ENCODE results near the gene IGFBP3. TPM values are rescaled to one million over a fixed set of nuclear protein-coding genes. Genes with fewer than 3 reads are reported as not detected.

IGFBP3 gene
- total RNA-seq, 1 experiment from 2014 or later, result 237 TPM

- ChIA-PET POLR2A (ENCODE audit: unreplicated experiment) (no interaction called here), CTCF (interaction anchor here (0.9 to 1.2 kb wide), 2 partner anchors 29 to 1328 kb away, joined by 3 to 5 read pairs; no protein-coding TSS in a partner anchor)
- Histone ChIP-seq H3K9me3 (ENCODE audit: insufficient read depth, low read depth) (no peaks in the 10 kb centered on the region), H3K27ac (no peak overlapping the region), H3K36me3 (ENCODE audit: low read depth) (no peaks in the 10 kb centered on the region), H3F3A (ENCODE audit: insufficient read depth, low read depth) (peaks cover 19% of the 10 kb centered on the region), H2AFZ (no peak overlapping the region), H3K4me3 (no peak overlapping the region), H3K9me2 (ENCODE audit: insufficient read depth) (no peaks in the 10 kb centered on the region), H3K4me1 (replicated peaks; ENCODE audit: insufficient read depth) (peaks cover 37% of the 10 kb centered on the region), H3K27me3 (ENCODE audit: insufficient read depth, low read depth) (no peaks in the 10 kb centered on the region), H3K79me2 (ENCODE audit: low read depth) (peaks cover 17% of the 10 kb centered on the region), H4K20me1 (ENCODE audit: insufficient read depth) (no peaks in the 10 kb centered on the region), H3K4me2 (no peak overlapping the region)
- TF ChIP-seq EZH2 (IDR thresholded peaks at IDR 0.05; ENCODE audit: low read depth), result no peak
- TF ChIP-seq CTCF (conservative IDR thresholded peaks at IDR 0.05), result no peak
- BruUV-seq (replicated peaks), result no TSS peak
- DNase-seq, result no peak
- intact Hi-C loops (cut with micrococcal nuclease; ENCODE audit: unreplicated experiment), result loop anchor here (2.0 to 5.0 kb wide), 2 partner anchors 32 to 1362 kb away; no protein-coding TSS in a partner anchor
These were observed 30.8 kb downstream of the IGFBP3 start for GRCh38 chr7:45890125-45890901.

- peaks cover 27% of the 10 kb centered on the region for H3F3A ChIP-seq (ENCODE audit: insufficient read depth, low read depth)
- H3K4me3 ChIP-seq, result peak overlapping the region; percentile 73; the same call in 1 of the 2 replicates
- DNase-seq, result peak in 1 of 2 experiments; percentile 38
- H3K4me2 ChIP-seq, result peak overlapping the region; percentile 92
- CTCF ChIA-PET, result interaction anchor here (0.5 to 0.6 kb wide), 2 partner anchors 28 to 701 kb away, joined by 3 to 4 read pairs; no protein-coding TSS in a partner anchor
- H3K36me3 ChIP-seq (ENCODE audit: low read depth), result no peaks in the 10 kb centered on the region
- H2AFZ ChIP-seq, result peak overlapping the region; percentile 84
- no peak overlapping the region for H3K27ac ChIP-seq
- no peaks in the 10 kb centered on the region for H4K20me1 ChIP-seq (ENCODE audit: insufficient read depth)
- peaks cover 17% of the 10 kb centered on the region for H3K79me2 ChIP-seq (ENCODE audit: low read depth)
- no peaks in the 10 kb centered on the region for H3K9me2 ChIP-seq (ENCODE audit: insufficient read depth)
- H3K27me3 ChIP-seq (ENCODE audit: insufficient read depth, low read depth), result no peaks in the 10 kb centered on the region
- H3K4me1 ChIP-seq (replicated peaks; ENCODE audit: insufficient read depth), result peaks cover 45% of the 10 kb centered on the region
- TF ChIP-seq EZH2 (IDR thresholded peaks at IDR 0.05; ENCODE audit: low read depth), result no peak
- no peak for TF ChIP-seq CTCF (conservative IDR thresholded peaks at IDR 0.05)
- intact Hi-C loops (cut with micrococcal nuclease; ENCODE audit: unreplicated experiment), result loop anchor here (2.0 to 5.0 kb wide), 2 partner anchors 33 to 1363 kb away; no protein-coding TSS in a partner anchor
- POLR2A ChIA-PET (ENCODE audit: unreplicated experiment), result interaction anchor here (0.6 kb wide), 2 partner anchors 120 to 1013 kb away, joined by 3 to 6 read pairs; no protein-coding TSS in a partner anchor
- BruUV-seq (replicated peaks), result TSS peak; percentile 54
- H3K9me3 ChIP-seq (ENCODE audit: insufficient read depth, low read depth), result no peaks in the 10 kb centered on the region
These were observed 31.6 kb downstream of the IGFBP3 start for GRCh38 chr7:45889367-45890067.

DNA sequence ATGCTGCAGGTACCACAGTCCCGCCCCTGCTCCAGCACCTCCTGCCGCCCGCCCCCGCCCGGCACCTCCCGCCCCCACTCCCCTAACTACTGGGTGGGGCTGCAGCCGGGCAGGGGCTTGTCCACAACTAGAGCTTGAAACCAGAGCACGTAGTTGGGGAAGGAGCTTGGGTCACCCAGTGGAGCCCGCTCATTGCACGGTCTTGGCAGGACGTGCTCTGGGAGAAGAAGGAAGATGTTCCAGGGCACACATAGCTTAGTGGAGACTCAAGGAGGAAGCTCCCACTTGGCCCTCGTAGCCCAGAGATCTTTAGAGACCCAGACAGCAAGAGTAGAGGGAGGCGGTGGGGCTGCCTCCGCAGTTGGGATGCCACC, 32.1 kb downstream of the IGFBP3 start:
- Histone ChIP-seq H3K4me2 (peak overlapping the region; percentile 92), H3K36me3 (ENCODE audit: low read depth) (no peaks in the 10 kb centered on the region), H3K4me1 (replicated peaks; ENCODE audit: insufficient read depth) (peaks cover 50% of the 10 kb centered on the region), H3K9me2 (ENCODE audit: insufficient read depth) (no peaks in the 10 kb centered on the region), H2AFZ (peak overlapping the region; percentile 84), H3K4me3 (peak overlapping the region; percentile 73), H3K27me3 (ENCODE audit: insufficient read depth, low read depth) (no peaks in the 10 kb centered on the region), H3K27ac (no peak overlapping the region), H3K79me2 (ENCODE audit: low read depth) (peaks cover 17% of the 10 kb centered on the region), H3F3A (ENCODE audit: insufficient read depth, low read depth) (peaks cover 33% of the 10 kb centered on the region), H3K9me3 (ENCODE audit: insufficient read depth, low read depth) (no peaks in the 10 kb centered on the region), H4K20me1 (ENCODE audit: insufficient read depth) (no peaks in the 10 kb centered on the region)
- ChIA-PET CTCF (interaction anchor here (0.5 to 0.6 kb wide), 2 partner anchors 29 to 263 kb away, joined by 3 to 7 read pairs; no protein-coding TSS in a partner anchor), POLR2A (ENCODE audit: unreplicated experiment) (interaction anchor here (0.6 kb wide), 2 partner anchors 119 to 1014 kb away, joined by 3 to 6 read pairs; no protein-coding TSS in a partner anchor)
- intact Hi-C loops (cut with micrococcal nuclease; ENCODE audit: unreplicated experiment), result no loop called here
- peak in 1 of 2 experiments; percentile 45 for DNase-seq
- TF ChIP-seq CTCF (conservative IDR thresholded peaks at IDR 0.05), result no peak
- TF ChIP-seq EZH2 (IDR thresholded peaks at IDR 0.05; ENCODE audit: low read depth), result no peak
- no TSS peak for BruUV-seq (replicated peaks)
